Endothelial cell of umbilical vein (primary cell): ENCODE measurements around the gene MMRN1. TPM values are rescaled to one million over a fixed set of nuclear protein-coding genes. Genes with fewer than 3 reads are reported as not detected.

Experiments
- BruUV-seq: library from RNA; stranded (reverse); fragments of 400-500 nt; replicated peaks from 2 replicates; lab custom pipeline; 2021; lab: Mats Ljungman, UMichigan
- CTCF ChIA-PET: fragments of 300-600, 350-600 bp; sonication (Branson Sonifier 250); formaldehyde crosslinking; loops from one replicate; lab custom pipeline; 2021; ENCODE audit warnings: antibody characterized with exemption, inconsistent platforms; lab: Charles Lee
- POLR2A ChIA-PET: fragments of 300-600, 350-600 bp; sonication (Branson Sonifier 250); formaldehyde crosslinking; loops from one replicate; lab custom pipeline; 2021; ENCODE audit warnings: antibody characterized with exemption, inconsistent platforms; lab: Charles Lee
- DNase-seq: peaks from one replicate; pipeline ENCODE4 v3.0.0-alpha.2; 2011; ENCODE audit warnings: low read depth, low spot score
- FAIRE-seq: peaks from 2 replicates; lab custom pipeline; 2011; peaks lifted over from hg19 to GRCh38; lab: Jason Lieb, UNC
- H2AFZ ChIP-seq: 2 replicates; pipeline ENCODE4 v1.6.0; 2012; ENCODE audit warnings: low read depth, low read length, control low read depth, inconsistent platforms
- H3K27ac ChIP-seq: 2 replicates; pipeline ENCODE4 v1.5.1; 2011; ENCODE audit warnings: low read depth, mild to moderate bottlenecking, control low read depth, low read length, moderate library complexity; ENCODE audit not compliant: insufficient read depth
- H3K27me3 ChIP-seq, 2 experiments: 2 replicates each; pipeline versions ENCODE4 v1.6.0 to v1.6.1; 2011; ENCODE audit warnings: low read length in 2 of 2, mixed read lengths in 1 of 2; ENCODE audit not compliant: control insufficient read depth in 2 of 2, insufficient read depth in 2 of 2
- H3K36me3 ChIP-seq, 2 experiments: 2 replicates in 1 of 2; 3 replicates in 1 of 2; pipeline ENCODE4 v1.5.1; 2011; ENCODE audit warnings: low read length in 2 of 2, mild to moderate bottlenecking in 1 of 2, moderate library complexity in 1 of 2; ENCODE audit not compliant: control insufficient read depth in 2 of 2, insufficient read depth in 2 of 2; ENCODE audit errors: extremely low read depth in 1 of 2
- H3K4me1 ChIP-seq: 3 replicates; pipeline ENCODE4 v1.5.1; 2011; ENCODE audit warnings: mild to moderate bottlenecking, low read length; ENCODE audit not compliant: control insufficient read depth, insufficient read depth; ENCODE audit errors: extremely low read depth
- H3K4me2 ChIP-seq: 2 replicates; pipeline ENCODE4 v1.6.1; 2011; ENCODE audit warnings: low read length, control low read depth, mixed read lengths; ENCODE audit not compliant: insufficient read depth
- H3K4me3 ChIP-seq, 3 experiments: fragments of 200-600 bp in 1 of 3; sonication (generic), shearing (Covaris generic) in 1 of 3; replicated peaks in 1 of 3; 2 replicates each; pipeline ENCODE4 v1.5.1; 2011 to 2016; ENCODE audit warnings: control low read depth in 3 of 3, low read length in 3 of 3, mild to moderate bottlenecking in 2 of 3, inconsistent platforms in 1 of 3, low read depth in 1 of 3, moderate library complexity in 1 of 3; ENCODE audit not compliant: insufficient read depth in 1 of 3
- H3K79me2 ChIP-seq: 2 replicates; pipeline ENCODE4 v1.6.0; 2012; ENCODE audit warnings: low read length, inconsistent platforms; ENCODE audit not compliant: control insufficient read depth, insufficient read depth
- H3K9ac ChIP-seq: replicated peaks from 2 replicates; pipeline ENCODE3; 2011; ENCODE audit warnings: low read length, control low read depth; ENCODE audit not compliant: insufficient read depth; ENCODE audit errors: extremely low read depth
- H3K9me1 ChIP-seq: replicated peaks from 3 replicates; pipeline ENCODE4 v1.6.0; 2011; ENCODE audit warnings: mild to moderate bottlenecking, low read length; ENCODE audit not compliant: control insufficient read depth, insufficient read depth; ENCODE audit errors: extremely low read depth
- H3K9me3 ChIP-seq: replicated peaks from 2 replicates; pipeline ENCODE4 v1.5.1; 2012; ENCODE audit warnings: low read length, inconsistent platforms; ENCODE audit not compliant: control insufficient read depth, insufficient read depth
- H4K20me1 ChIP-seq: replicated peaks from 2 replicates; pipeline ENCODE3; 2011; ENCODE audit warnings: mild to moderate bottlenecking, low read length; ENCODE audit not compliant: control insufficient read depth, insufficient read depth; ENCODE audit errors: extremely low read depth
- EZH2 ChIP-seq: IDR thresholded peaks from 2 replicates; pipeline ENCODE4 v1.6.1; 2012; ENCODE audit warnings: borderline replicate concordance, low read depth, mild to moderate bottlenecking, moderate library complexity, low read length, inconsistent platforms; ENCODE audit not compliant: severe bottlenecking
- FOS ChIP-seq: IDR thresholded peaks from 2 replicates; pipeline ENCODE4 v1.6.1; 2011; ENCODE audit warnings: mild to moderate bottlenecking, low read length, moderate library complexity, borderline replicate concordance; ENCODE audit not compliant: insufficient read depth
- GATA2 ChIP-seq: IDR thresholded peaks from 2 replicates; pipeline ENCODE4 v1.7.0; 2011; ENCODE audit warnings: low read depth, mild to moderate bottlenecking, moderate library complexity, mixed read lengths, low read length; ENCODE audit not compliant: insufficient read length, insufficient read depth
- JUN ChIP-seq: IDR thresholded peaks from 2 replicates; pipeline ENCODE4 v1.6.1; 2011; ENCODE audit warnings: borderline replicate concordance, low read depth; ENCODE audit not compliant: insufficient read length, insufficient read depth
- MYC ChIP-seq: IDR thresholded peaks from one replicate; pipeline ENCODE4 v1.6.1; 2011; ENCODE audit warnings: mild to moderate bottlenecking, low read depth, low read length
- POLR2A ChIP-seq: IDR thresholded peaks from 2 replicates; pipeline ENCODE4 v1.6.1; 2012; ENCODE audit warnings: low read depth, mild to moderate bottlenecking, control low read depth, low read length
- POLR2AphosphoS5 ChIP-seq: IDR thresholded peaks from 2 replicates; pipeline ENCODE4 v1.6.1; 2012; ENCODE audit warnings: low read depth, mild to moderate bottlenecking, control low read depth, low read length, moderate library complexity; ENCODE audit not compliant: insufficient read depth
- dilution Hi-C: fragments of 300-500 bp; cut with MboI; formaldehyde crosslinking; loops from one replicate; pipeline ENCODE4 v1.15.0; 2019; ENCODE audit warnings: low sequenced_read_pairs; ENCODE audit not compliant: extremely low pct_ligation_motif_present
- intact Hi-C: fragments of 100-400 bp; cut with micrococcal nuclease; formaldehyde crosslinking; loops from one replicate; pipeline ENCODE4 v1.10.0; 2022
- polyA plus RNA-seq, 4 experiments: library from polyadenylated mRNA; depleted of rRNA in 3 of 4; stranded (reverse) in 3 of 4; unstranded in 1 of 4; fragments of >200 nt; gene quantifications; 2 replicates each; pipeline versions ENCODE4 v1.2.1 to v1.2.3, GENCODE V29; 2011 to 2012; ENCODE audit warnings: missing spikeins in 1 of 4
- total RNA-seq: library from RNA; stranded (reverse); gene quantifications from 2 replicates; pipeline ENCODE4 v1.2.3, GENCODE V29; 2021
- TF ChIP-seq, protein P1 (sequence below), 2 donors: IDR thresholded peaks; 1 replicate in 1 of 2; 2 replicates in 1 of 2; pipeline ENCODE4 v1.5.1; 2011; ENCODE audit warnings: low read length in 2 of 2, mild to moderate bottlenecking in 2 of 2, moderate library complexity in 2 of 2, control low read depth in 1 of 2, inconsistent platforms in 1 of 2, low read depth in 1 of 2; ENCODE audit not compliant: insufficient read depth in 1 of 2; ENCODE audit errors: extremely low read depth in 1 of 2
- TF ChIP-seq, protein P2 (sequence below): IDR thresholded peaks from 2 replicates; pipeline ENCODE4 v1.6.1; 2011; ENCODE audit not compliant: insufficient read depth, insufficient read length

The MMRN1 gene
- total and polyA plus RNA-seq, 2 donors (not counting 3 experiments of a cell fraction or from before 2014, with no cell fraction given), result 143 to 414 TPM

DNA sequence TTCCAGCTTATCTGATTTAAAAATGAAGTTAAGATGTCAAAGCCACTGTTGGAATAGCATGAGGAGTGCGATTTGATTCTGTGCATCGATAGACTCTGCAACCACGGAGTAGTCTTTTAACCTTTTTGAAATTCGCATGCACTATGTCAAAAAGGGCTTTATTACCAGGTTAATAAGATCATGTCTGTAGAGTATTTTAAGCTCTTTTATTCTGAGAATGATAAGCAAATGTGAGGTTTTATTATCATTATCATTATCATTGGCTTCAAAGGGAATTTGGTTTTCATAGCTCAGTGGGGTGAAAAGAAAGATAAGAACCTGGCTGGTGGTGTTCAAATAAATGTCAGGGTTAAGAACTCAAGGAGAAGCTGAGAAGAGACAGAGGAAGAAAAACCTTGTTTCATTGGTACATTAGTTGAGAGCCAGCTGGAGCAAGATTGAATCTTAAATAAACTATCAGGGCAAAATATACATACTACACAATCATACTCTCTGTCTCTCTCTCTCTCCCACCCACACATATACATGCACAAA is 102.6 kb downstream of the MMRN1 start:
- Histone ChIP-seq H4K20me1 (no peaks in the 10 kb centered on the region), H3K27me3 (peaks cover 3 to 10% of the 10 kb centered on the region in 2 experiments), H3K36me3 (no peaks in the 10 kb centered on the region), H3K4me1 (no peaks in the 10 kb centered on the region), H3K9me3 (no peaks in the 10 kb centered on the region), H2AFZ (no peak overlapping the region), H3K79me2 (no peaks in the 10 kb centered on the region), H3K4me3 (no peak overlapping the region), H3K9ac (no peak overlapping the region), H3K27ac (no peak overlapping the region), H3K9me1 (no peaks in the 10 kb centered on the region), H3K4me2 (no peak overlapping the region)
- no TSS peak for BruUV-seq
- intact Hi-C loops (no loop called here), dilution Hi-C loops (no loop called here)
- TF ChIP-seq MYC, result no peak
- TF ChIP-seq GATA2, result no peak
- no peak for TF ChIP-seq POLR2AphosphoS5
- TF ChIP-seq, protein P1, sequence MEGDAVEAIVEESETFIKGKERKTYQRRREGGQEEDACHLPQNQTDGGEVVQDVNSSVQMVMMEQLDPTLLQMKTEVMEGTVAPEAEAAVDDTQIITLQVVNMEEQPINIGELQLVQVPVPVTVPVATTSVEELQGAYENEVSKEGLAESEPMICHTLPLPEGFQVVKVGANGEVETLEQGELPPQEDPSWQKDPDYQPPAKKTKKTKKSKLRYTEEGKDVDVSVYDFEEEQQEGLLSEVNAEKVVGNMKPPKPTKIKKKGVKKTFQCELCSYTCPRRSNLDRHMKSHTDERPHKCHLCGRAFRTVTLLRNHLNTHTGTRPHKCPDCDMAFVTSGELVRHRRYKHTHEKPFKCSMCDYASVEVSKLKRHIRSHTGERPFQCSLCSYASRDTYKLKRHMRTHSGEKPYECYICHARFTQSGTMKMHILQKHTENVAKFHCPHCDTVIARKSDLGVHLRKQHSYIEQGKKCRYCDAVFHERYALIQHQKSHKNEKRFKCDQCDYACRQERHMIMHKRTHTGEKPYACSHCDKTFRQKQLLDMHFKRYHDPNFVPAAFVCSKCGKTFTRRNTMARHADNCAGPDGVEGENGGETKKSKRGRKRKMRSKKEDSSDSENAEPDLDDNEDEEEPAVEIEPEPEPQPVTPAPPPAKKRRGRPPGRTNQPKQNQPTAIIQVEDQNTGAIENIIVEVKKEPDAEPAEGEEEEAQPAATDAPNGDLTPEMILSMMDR (IDR thresholded peaks at IDR 0.05; ENCODE audit: extremely low read depth in 1 of 2, insufficient read depth in 1 of 2, low read depth in 1 of 2, low read length in 2 of 2), result no peak
- no peak for TF ChIP-seq EZH2
- no peak for TF ChIP-seq JUN
- no peak for TF ChIP-seq POLR2A
- TF ChIP-seq, protein P2, sequence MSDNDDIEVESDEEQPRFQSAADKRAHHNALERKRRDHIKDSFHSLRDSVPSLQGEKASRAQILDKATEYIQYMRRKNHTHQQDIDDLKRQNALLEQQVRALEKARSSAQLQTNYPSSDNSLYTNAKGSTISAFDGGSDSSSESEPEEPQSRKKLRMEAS, result no peak
- no peak for TF ChIP-seq FOS
- ChIA-PET CTCF (interaction anchor here (1.0 kb wide), 1 partner anchor 19 kb away, joined by 4 read pairs; no protein-coding TSS in a partner anchor), POLR2A (no interaction called here)
- no peak for FAIRE-seq
- DNase-seq, result no peak
